CD4-positive, alpha-beta T cell treated with Interleukin-4 for 4 hours (primary cell): ENCODE results near the gene WEE2.

ENCODE experiments used
- DNase-seq: peaks from one replicate; pipeline ENCODE4 v3.0.0-alpha.2; 2020

The WEE2 gene

DNA sequence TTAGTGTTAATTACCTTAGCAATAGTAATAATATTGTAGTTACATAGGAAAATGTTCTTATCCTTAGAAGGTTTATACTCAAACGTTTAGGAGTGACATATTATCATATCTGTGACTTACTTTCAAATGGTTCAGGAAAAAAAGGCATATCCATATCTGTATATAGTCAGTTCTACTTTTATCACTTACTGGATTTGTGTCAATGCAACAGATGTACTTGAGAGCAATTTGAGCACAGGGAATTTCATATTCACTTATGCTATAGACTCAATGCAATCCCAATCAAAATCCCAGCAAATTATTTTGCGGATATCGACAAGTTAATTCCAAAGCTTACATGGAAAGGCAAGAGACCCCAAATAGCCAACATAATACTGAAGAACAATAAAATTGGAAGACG, 16.2 kb upstream of the WEE2 start:
- DNase-seq: no peak

DNA sequence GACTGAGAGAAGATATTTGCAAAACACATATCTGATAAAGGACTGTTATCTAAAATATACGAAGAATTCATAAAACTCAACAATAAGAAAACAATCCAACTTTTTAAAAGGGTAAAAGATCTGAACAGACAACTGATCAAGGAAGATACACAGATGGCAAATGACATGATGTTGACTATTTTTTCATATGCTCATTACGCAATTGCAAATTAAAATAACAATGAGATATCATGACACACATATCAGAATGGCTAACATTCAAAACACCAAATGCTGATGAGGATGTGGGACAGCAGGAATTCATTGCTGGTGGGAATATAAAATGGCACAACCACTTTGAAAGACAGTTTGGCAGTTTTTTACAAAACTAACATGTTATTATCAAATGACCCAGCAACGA, 15.1 kb upstream of the WEE2 start:
- DNase-seq: no peak

- no peak for DNase-seq
Observed at GRCh38 chr7:141695803-141696289, 12.3 kb upstream of the WEE2 start.

- no peak for DNase-seq
Observed at GRCh38 chr7:141696348-141696747, 11.8 kb upstream of the WEE2 start.

DNA sequence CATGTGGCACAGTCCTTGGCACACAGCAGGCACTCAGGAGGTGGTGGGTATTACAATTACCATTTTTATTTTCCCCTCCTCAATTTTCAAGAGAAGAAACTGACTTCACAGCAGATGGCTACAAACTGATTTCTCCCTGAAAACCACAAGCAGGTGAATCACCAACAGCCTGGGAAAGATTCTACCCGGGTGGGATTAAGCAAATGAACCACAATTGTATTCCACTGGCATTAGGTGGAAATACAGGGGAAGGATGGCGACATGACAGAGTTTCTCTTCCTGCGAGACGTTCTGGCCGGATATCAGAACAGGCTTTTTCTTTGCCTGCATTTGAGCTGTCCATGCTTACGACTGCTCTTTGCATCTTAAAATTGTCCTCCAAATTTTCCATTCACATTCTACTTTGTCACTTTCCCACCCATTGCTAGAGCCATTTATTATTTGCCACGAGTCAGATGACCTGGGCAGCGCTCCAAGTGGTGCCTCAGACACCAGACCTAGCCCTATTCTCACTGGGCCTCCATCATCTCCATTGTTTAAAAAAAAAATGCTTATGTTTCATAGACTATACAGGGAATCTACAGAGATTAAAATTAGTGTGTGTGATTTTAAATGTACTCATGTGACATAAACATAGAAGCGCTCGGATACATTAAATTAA, 10.8 kb upstream of the WEE2 start:
- no peak for DNase-seq

- no peak for DNase-seq
Observed at GRCh38 chr7:141698247-141699015, 9.7 kb upstream of the WEE2 start.

- DNase-seq: no peak
Observed at GRCh38 chr7:141699860-141700259, 8.3 kb upstream of the WEE2 start.

GRCh38 chr7:141700296-141700847, 7.8 kb upstream of the WEE2 start:
- no peak for DNase-seq

DNA sequence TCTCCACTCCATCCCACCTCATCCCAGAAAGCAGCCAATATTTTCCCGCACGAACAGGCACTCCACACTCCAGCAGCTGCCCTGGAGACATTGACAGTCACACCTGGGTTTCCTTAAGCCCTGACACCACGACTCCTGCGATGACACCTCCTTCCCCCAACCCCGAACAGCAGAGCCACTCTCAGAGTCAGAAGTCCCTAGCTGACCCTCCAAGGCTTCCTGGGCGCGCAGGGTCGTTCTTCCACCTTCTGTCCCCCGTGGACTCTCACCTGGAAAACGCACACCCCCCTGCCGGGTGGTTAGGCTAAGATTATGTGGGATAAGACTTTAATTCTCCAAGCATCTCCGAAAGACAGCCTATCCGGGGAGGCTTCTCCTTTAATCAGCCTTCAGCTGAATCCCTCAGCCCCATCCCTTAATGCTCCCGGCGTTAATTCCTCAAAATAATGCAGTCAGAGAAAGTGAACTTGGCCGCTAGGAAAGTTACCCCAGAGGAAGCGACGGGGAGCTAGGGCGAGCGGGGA, 7.2 kb upstream of the WEE2 start:
- no peak for DNase-seq

DNA sequence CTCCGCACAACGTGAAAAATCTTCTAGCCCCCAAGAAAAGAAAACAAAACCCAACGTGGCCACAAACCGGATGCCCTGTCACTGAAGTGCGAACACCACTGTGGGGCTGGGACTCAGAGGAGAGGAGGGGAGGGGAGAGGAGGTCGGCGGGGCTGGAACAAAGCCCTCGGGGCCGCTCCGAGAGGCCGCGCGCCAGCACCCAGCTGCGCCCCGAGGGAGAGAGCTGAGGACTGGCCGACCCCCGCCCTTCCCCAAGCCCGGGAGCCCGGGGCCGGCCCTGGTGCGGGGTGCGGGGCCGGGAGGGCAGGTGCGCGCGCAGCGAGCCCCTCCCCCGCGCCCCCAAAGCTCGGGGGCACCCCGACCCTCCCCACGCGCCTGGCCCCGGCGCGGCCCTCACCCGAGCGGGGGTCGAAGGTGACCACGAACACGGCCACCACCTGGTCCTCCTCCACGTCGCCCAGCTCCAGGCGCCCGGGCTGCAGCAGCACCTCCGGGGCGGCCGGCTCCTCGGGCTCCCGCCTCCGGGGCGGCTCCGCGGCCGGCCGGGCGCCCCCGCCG, 6.6 kb upstream of the WEE2 start:
- DNase-seq: peak; percentile 71

DNA sequence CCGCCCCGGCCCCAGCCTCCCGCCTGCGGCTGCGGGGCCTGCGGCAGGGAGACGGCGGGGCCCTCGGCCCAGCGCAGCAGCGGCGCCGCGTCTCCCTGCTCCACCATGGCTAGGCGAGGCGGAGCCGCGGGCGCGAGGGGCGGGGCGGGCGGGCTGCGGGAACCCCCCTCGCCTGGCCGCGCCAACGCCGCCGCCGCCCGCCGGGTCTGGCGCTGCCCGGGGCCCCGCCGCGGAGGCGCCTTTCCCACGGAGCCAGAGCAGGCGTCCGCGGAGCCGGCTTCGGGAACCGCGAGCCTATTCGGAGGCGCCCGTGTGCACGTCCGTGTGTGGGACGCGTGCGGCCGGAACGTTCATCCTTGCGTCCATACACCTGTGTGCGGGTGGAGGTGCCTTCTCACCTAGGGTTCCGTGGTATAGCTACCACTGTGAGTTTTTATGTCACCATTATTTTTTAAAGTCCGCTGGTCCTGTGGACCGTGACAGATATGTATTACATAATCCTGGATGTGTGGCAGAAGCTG, 6.0 kb upstream of the WEE2 start, which contains the start of gene DENND11:
DENND11 (minus strand) TSS at position 120 of the 521 bp plus-strand sequence; CDS start at position 107, 13 bp downstream.
- peak; percentile 30 for DNase-seq

DNA sequence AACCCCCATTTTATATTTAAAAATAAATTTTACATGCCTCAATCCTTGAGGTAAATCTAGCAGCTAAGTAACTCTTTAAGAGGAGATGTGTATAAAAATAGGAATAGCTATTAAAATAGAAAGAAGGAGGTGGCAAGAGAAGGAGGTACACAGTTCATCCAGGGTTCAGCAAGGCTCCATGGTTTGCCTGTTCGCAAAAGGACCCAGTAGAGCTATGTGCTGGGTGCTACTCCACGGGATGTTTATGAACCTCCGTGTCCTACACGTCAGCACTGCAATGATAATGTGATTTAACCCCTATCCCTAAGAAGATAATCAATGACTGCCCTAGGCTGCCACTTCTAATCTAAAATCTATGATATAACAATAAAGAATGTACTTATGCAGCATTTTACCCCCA, 5.3 kb upstream of the WEE2 start:
- no peak for DNase-seq

DNA sequence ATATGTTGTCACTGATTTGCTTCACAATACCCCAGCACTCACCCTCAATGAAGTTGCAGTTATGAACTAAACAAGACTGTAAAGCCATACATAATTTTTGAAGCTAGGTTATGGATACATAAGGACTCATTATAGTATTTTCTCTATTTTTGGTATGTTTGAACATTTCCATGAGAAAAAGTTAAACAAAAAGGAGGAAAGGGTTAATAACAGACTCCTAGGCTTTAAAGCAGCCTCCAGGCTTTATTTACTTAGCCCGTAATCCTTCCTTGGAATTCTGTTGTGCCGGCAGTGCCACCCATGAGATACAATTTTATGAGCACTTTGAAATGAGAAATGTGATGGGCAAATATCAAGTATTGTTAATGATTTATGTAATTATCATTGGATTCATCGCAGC, 4.0 kb upstream of the WEE2 start:
- DNase-seq: no peak

GRCh38 chr7:141704741-141705140, 3.4 kb upstream of the WEE2 start:
- no peak for DNase-seq

GRCh38 chr7:141706239-141707064, 1.7 kb upstream of the WEE2 start:
- no peak for DNase-seq

GRCh38 chr7:141709318-141709717, 1.2 kb downstream of the WEE2 start:
- DNase-seq: no peak

GRCh38 chr7:141709749-141710148, 1.6 kb downstream of the WEE2 start:
- DNase-seq: no peak

- peak; percentile 8 for DNase-seq
Observed at GRCh38 chr7:141710301-141710700, 2.1 kb downstream of the WEE2 start.

- no peak for DNase-seq
Observed at GRCh38 chr7:141712603-141713255, 4.6 kb downstream of the WEE2 start.

- DNase-seq: no peak
Observed at GRCh38 chr7:141713890-141714289, 5.7 kb downstream of the WEE2 start.

DNA sequence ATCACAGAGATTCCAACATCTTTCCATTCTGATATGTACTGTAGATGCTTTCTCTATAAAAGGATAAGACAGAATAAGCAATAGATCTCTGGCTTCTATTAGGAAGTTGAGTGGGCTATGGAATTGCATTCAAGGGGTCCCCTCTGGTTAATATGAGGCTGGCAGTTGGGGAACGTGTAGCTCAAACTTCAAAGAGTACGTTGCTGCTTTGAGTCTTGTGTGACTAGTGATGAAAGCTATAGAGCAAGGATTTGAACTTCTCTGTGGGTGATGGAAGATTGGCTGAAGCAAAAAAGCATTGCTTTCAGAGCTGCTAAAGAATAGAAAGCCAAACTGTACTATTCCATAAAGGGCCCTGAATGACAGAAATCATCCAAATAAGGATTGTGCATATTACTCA, 6.4 kb downstream of the WEE2 start:
- no peak for DNase-seq

DNA sequence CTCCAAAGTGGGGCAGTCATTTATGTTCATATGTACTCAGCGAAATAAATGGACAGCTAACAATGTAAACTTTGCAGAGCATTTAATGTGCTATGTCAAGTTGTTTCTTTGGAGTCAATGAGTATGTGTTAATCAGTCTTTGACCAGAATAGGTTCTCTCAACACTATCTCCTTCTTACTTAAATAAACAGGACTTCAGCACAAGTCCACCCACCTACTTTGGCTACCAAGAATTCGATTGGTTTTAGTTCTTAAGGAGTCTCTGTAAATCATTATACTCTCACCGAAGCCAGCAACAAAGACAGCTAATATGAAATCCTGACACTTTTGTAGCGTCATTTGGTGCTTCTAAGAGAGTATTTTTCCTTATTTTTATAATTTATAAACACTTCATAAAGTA, 6.9 kb downstream of the WEE2 start:
- DNase-seq: no peak
